HepG2 (cell line): ENCODE measurements around the gene FBXO10. TPM values are rescaled to one million over a fixed set of nuclear protein-coding genes. Genes with fewer than 3 reads are reported as not detected.

Source experiments
- ASH2L ChIP-seq: fragments of 300-600, 200-600 bp; sonication (generic); IDR thresholded peaks from 2 replicates; pipeline ENCODE4 v1.7.0; 2017; ENCODE audit warnings: low read depth, mild to moderate bottlenecking, moderate library complexity, mixed read lengths, low read length; ENCODE audit not compliant: insufficient read length
- CENPBD1 ChIP-seq: sonication (generic); formaldehyde crosslinking; IDR thresholded peaks from 2 replicates; pipeline ENCODE4 v1.8.0; 2022; ENCODE audit warnings: missing genetic modification reagents, low read depth, mild to moderate bottlenecking, borderline replicate concordance
- ERF ChIP-seq: IDR thresholded peaks from 2 replicates; pipeline ENCODE4 v1.6.1; 2018; ENCODE audit warnings: missing biosample characterization, missing genetic modification reagents
- IKZF5 ChIP-seq: IDR thresholded peaks from 2 replicates; pipeline ENCODE4 v1.6.1; 2018; ENCODE audit warnings: missing genetic modification reagents, mild to moderate bottlenecking, missing compliant biosample characterization
- PITX1 ChIP-seq: sonication (generic); formaldehyde crosslinking; IDR thresholded peaks from 2 replicates; pipeline ENCODE4 v1.5.1; 2020; ENCODE audit warnings: mild to moderate bottlenecking, missing genetic modification reagents
- RFXAP ChIP-seq: sonication (generic); formaldehyde crosslinking; IDR thresholded peaks from 2 replicates; pipeline ENCODE4 v1.4.0; 2020; ENCODE audit warnings: missing genetic modification reagents, borderline replicate concordance
- TBX3 ChIP-seq: fragments of 450-650 bp; IDR thresholded peaks from 2 replicates; pipeline ENCODE4 v1.6.1; 2017; ENCODE audit warnings: antibody characterized with exemption, mild to moderate bottlenecking, inconsistent platforms, borderline replicate concordance
- TFDP2 ChIP-seq: sonication (generic); formaldehyde crosslinking; IDR thresholded peaks from 2 replicates; pipeline ENCODE4 v1.4.0; 2020; ENCODE audit warnings: missing genetic modification reagents
- UBTF ChIP-seq: sonication (generic); formaldehyde crosslinking; IDR thresholded peaks from 2 replicates; pipeline ENCODE4 v1.4.0; 2020; ENCODE audit warnings: mild to moderate bottlenecking, missing genetic modification reagents
- ZBTB1 ChIP-seq: sonication (generic); formaldehyde crosslinking; IDR thresholded peaks from 2 replicates; pipeline ENCODE4 v1.4.0; 2020; ENCODE audit warnings: missing genetic modification reagents, borderline replicate concordance
- ZFP36L2 ChIP-seq: sonication (generic); formaldehyde crosslinking; IDR thresholded peaks from 2 replicates; pipeline ENCODE4 v1.4.0; 2020; ENCODE audit warnings: missing genetic modification reagents
- ZHX2 ChIP-seq, 2 experiments: sonication (generic) in 1 of 2; formaldehyde crosslinking in 1 of 2; IDR thresholded peaks; 2 replicates each; pipeline versions ENCODE4 v1.6.1 to v1.9.0; 2014 to 2022; ENCODE audit warnings: antibody characterized with exemption in 1 of 2, borderline replicate concordance in 1 of 2, inconsistent platforms in 1 of 2, low read depth in 1 of 2, missing genetic modification reagents in 1 of 2
- ZNF207 ChIP-seq: fragments of 450-650 bp; IDR thresholded peaks from 2 replicates; pipeline ENCODE4 v1.6.1; 2016; ENCODE audit warnings: antibody characterized with exemption, borderline replicate concordance
- ZNF234 ChIP-seq: sonication (generic); formaldehyde crosslinking; conservative IDR thresholded peaks from 2 replicates; pipeline ENCODE4 v1.5.1; 2020; ENCODE audit warnings: mild to moderate bottlenecking, missing genetic modification reagents
- ZZZ3 ChIP-seq: sonication (generic); formaldehyde crosslinking; IDR thresholded peaks from 2 replicates; pipeline ENCODE4 v1.4.0; 2020; ENCODE audit warnings: missing genetic modification reagents, mild to moderate bottlenecking, borderline replicate concordance
- polyA plus RNA-seq, 8 experiments: library from polyadenylated mRNA; depleted of rRNA in 3 of 8; stranded (reverse) in 7 of 8; unstranded in 1 of 8; fragments of >200 nt; fragmentation: Illumina TruSeq in 4 of 8; extraction: Trizol in 4 of 8; gene quantifications; 2 replicates each; pipeline versions ENCODE4 v1.2.1 to v1.2.3, GENCODE V29; 2011 to 2016; ENCODE audit warnings: low read depth in 4 of 8, missing spikeins in 1 of 8, mixed read lengths in 1 of 8; ENCODE audit not compliant: insufficient read depth in 1 of 8
- total RNA-seq, 5 experiments: library from RNA; depleted of rRNA; stranded (reverse); fragments of >200 nt; fragmentation: Illumina TruSeq; extraction: Trizol; gene quantifications; 2 replicates each; pipeline ENCODE4 v1.2.3, GENCODE V29; 2016; ENCODE audit warnings: low read depth in 1 of 5
- TF ChIP-seq, protein P1 (sequence below): IDR thresholded peaks from 2 replicates; pipeline ENCODE4 v1.6.1; 2016; ENCODE audit warnings: missing genetic modification reagents, missing compliant biosample characterization

FBXO10 gene
- total and polyA plus RNA-seq, 2 of the 13 experiments (the other 11 are each of a cell fraction or from before 2014, with no cell fraction given) = 3.1 to 5.1 TPM

DNA sequence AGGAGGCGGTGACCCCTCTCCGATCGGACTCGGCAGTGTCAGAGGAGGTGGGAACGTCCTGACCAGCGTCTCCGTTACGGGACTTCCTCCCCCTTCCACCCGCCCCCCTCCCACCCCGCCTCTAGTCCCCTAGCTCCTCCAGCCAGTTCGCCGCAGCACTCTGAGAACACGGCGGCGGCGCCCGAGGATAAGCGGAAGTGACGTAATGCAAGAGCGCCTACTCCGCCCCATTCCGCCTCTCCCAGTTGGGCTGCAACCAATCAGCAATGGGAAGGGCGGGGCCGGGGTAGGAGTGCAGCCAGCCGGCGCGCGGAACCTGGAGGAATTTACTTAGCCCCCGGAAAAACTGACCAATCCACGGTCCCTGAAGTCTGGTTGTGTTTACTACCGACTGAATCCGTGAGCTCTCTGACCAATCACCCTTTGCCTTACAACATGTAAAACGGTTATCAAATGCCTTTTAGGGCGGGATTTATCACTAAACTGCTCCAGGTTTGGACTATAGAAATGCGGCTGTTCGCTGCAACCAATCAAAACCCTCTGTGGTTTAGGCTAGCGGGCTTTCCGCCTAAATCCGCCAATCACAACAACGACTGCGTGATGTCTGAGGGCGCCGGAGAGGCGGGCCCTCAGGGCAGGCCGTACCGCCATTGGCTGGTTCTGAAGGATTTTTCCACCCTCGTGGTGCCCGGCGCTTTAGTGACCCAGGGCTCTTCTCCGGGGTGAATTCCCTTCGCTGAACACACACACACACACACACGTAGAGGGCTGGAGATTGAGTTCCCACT is 110.7 kb downstream of the FBXO10 start, which contains the start of gene ZBTB5 (continued):
- TF ChIP-seq ASH2L = peak; percentile 1
- TF ChIP-seq ZFP36L2 (CRISPR knock-in tag) = no peak
- TF ChIP-seq, protein P1, sequence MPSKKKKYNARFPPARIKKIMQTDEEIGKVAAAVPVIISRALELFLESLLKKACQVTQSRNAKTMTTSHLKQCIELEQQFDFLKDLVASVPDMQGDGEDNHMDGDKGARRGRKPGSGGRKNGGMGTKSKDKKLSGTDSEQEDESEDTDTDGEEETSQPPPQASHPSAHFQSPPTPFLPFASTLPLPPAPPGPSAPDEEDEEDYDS (CRISPR knock-in tag) = peak; percentile 79
- no peak for TF ChIP-seq ZBTB1 (CRISPR knock-in tag)
- TF ChIP-seq IKZF5 (CRISPR knock-in tag) = 0 out of 2 replicates have a peak, but pooled peaks have one; percentile 11
- TF ChIP-seq RFXAP (CRISPR knock-in tag) = peak; percentile 83
- no peak for TF ChIP-seq ZZZ3 (CRISPR knock-in tag)
- TF ChIP-seq PITX1 = no peak
- TF ChIP-seq ZNF207 = no peak
- peak; percentile 6; the same call in 1 of the 2 replicates for TF ChIP-seq ZHX2 (IDR thresholded peaks at IDR 0.05; ENCODE audit: low read depth)
- no peak for TF ChIP-seq ZHX2 (CRISPR knock-in tag; IDR thresholded peaks at IDR 0.05; ENCODE audit: borderline replicate concordance)
- 0 out of 2 replicates have a peak, but pooled peaks have one; percentile 34 for TF ChIP-seq ERF (CRISPR knock-in tag)
- no peak for TF ChIP-seq CENPBD1 (CRISPR knock-in tag)
- TF ChIP-seq ZNF234 = 0 out of 2 replicates have a peak, but pooled peaks have one; percentile 29
- TF ChIP-seq UBTF = no peak
- no peak; the same call in 1 of the 2 replicates for TF ChIP-seq TBX3
- TF ChIP-seq TFDP2 (CRISPR knock-in tag) = peak; percentile 74
